AG09309 (cell line): Measurements from ENCODE around the gene TBC1D1.

ENCODE experiments used
- DNase-seq: peaks from one replicate; pipeline ENCODE4 v3.0.0-alpha.2; 2010; ENCODE audit warnings: low read depth
- H3K4me3 ChIP-seq: 2 replicates; pipeline ENCODE4 v1.5.1; 2011; ENCODE audit warnings: mild to moderate bottlenecking, low read depth, low read length, moderate library complexity; ENCODE audit not compliant: control insufficient read depth
- TF ChIP-seq, protein P1 (sequence below): IDR thresholded peaks from 2 replicates; pipeline ENCODE4 v1.5.1; 2011; ENCODE audit warnings: mild to moderate bottlenecking, low read depth, low read length, inconsistent platforms; ENCODE audit not compliant: insufficient read depth, control insufficient read depth; ENCODE audit errors: missing control alignments

TBC1D1 gene

GRCh38 chr4:38082424-38083385 lies 191.8 kb downstream of the TBC1D1 start:
- TF ChIP-seq, protein P1, sequence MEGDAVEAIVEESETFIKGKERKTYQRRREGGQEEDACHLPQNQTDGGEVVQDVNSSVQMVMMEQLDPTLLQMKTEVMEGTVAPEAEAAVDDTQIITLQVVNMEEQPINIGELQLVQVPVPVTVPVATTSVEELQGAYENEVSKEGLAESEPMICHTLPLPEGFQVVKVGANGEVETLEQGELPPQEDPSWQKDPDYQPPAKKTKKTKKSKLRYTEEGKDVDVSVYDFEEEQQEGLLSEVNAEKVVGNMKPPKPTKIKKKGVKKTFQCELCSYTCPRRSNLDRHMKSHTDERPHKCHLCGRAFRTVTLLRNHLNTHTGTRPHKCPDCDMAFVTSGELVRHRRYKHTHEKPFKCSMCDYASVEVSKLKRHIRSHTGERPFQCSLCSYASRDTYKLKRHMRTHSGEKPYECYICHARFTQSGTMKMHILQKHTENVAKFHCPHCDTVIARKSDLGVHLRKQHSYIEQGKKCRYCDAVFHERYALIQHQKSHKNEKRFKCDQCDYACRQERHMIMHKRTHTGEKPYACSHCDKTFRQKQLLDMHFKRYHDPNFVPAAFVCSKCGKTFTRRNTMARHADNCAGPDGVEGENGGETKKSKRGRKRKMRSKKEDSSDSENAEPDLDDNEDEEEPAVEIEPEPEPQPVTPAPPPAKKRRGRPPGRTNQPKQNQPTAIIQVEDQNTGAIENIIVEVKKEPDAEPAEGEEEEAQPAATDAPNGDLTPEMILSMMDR: no peak
- DNase-seq: no peak
- no peak overlapping the region for H3K4me3 ChIP-seq

GRCh38 chr4:38084877-38085711 lies 194.2 kb downstream of the TBC1D1 start:
- no peak overlapping the region for H3K4me3 ChIP-seq
- TF ChIP-seq, protein P1: no peak
- no peak for DNase-seq

GRCh38 chr4:38085751-38086150 lies 194.9 kb downstream of the TBC1D1 start:
- no peak for DNase-seq
- TF ChIP-seq, protein P1: no peak
- H3K4me3 ChIP-seq: no peak overlapping the region

DNA sequence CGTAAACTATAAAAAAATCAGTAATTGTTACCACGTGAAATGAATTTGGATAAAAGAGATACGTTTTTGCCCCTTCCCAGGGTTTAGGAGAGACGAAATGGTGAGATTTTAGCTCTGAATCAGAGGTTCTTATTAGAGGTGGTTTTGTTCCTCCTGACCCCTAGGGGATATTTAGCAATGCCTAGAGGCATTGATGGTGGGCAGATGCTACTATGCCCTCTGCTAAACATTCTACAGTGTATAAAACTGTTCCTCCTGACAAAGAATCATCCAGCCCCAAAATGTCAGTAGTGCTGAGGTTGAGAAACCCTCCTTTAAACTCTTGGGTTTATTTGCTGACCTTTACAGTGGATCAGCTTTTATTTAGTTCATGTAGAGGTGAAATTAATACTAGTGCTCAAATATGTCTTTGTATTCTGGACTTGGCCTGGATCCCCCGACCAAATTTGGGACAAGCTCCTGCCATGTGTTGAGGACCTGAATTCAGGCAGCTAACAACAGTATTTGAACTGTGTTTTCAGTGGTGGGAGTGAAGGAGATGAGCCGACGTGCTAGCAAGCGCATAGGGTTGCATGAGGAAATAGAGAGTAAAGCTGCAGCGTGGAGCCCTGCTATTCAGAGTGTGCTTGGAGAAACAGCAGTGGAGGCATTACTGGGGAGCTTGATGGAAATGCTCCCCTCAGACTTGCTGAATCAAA lies 195.4 kb downstream of the TBC1D1 start:
- no peak for DNase-seq
- no peak overlapping the region for H3K4me3 ChIP-seq
- TF ChIP-seq, protein P1: no peak

DNA sequence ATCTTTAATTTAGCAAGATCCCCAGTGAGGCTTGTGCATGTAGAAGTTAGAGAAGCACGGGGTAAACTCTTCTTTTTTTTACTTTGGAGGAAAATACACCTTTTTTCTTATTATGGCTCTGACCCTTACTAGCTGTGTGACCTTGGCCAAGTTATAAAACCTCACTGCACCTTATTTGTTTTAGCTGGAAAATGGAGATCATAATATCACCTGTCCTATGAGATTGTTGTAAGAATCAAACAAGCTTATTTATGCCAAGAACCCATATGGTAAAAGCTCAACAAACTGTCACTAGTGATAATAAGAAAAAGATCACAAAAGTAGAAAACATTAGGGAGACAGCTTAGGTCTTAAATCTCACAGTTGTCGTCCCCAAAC lies 196.0 kb downstream of the TBC1D1 start:
- TF ChIP-seq, protein P1: no peak
- H3K4me3 ChIP-seq: no peak overlapping the region
- no peak for DNase-seq

- TF ChIP-seq, protein P1: no peak
- no peak for DNase-seq
- no peak overlapping the region for H3K4me3 ChIP-seq
Measured at GRCh38 chr4:38088321-38088720, 197.4 kb downstream of the TBC1D1 start.
